MM.1S (cell line): ENCODE measurements around the gene NOL4L.

Experiments
- DNase-seq: peaks from one replicate; pipeline ENCODE4 v3.0.0-alpha.2; 2015
- H2AFZ ChIP-seq: fragments of 300-600 bp; sonication (generic); 2 replicates; pipeline ENCODE4 v1.6.0; 2016; ENCODE audit warnings: antibody characterized with exemption, low read length
- H3F3A ChIP-seq: fragments of 300-600 bp; sonication (generic); 2 replicates; pipeline ENCODE4 v1.6.1; 2016; ENCODE audit warnings: mild to moderate bottlenecking, antibody characterized with exemption, low read length, moderate library complexity, mixed read lengths; ENCODE audit not compliant: insufficient read depth
- H3K27ac ChIP-seq: fragments of 300-600 bp; sonication (generic); 2 replicates; pipeline ENCODE4 v1.5.1; 2016; ENCODE audit warnings: mild to moderate bottlenecking, low read length
- H3K27me3 ChIP-seq: fragments of 300-600 bp; sonication (generic); replicated peaks from 2 replicates; pipeline ENCODE4 v1.6.0; 2016; ENCODE audit warnings: low read length; ENCODE audit not compliant: insufficient read depth
- H3K36me3 ChIP-seq: fragments of 300-600 bp; sonication (generic); replicated peaks from 2 replicates; pipeline ENCODE4 v1.6.1; 2016; ENCODE audit warnings: mild to moderate bottlenecking, low read length, mixed read lengths; ENCODE audit not compliant: insufficient read depth
- H3K4me1 ChIP-seq: fragments of 300-600 bp; sonication (generic); 2 replicates; pipeline ENCODE4 v1.6.1; 2016; ENCODE audit warnings: low read length, mixed read lengths
- H3K4me2 ChIP-seq: fragments of 300-600 bp; sonication (generic); 2 replicates; pipeline ENCODE4 v1.6.0; 2016; ENCODE audit warnings: low read depth, low read length
- H3K4me3 ChIP-seq: fragments of 300-600 bp; sonication (generic); 2 replicates; pipeline ENCODE4 v1.5.1; 2016; ENCODE audit warnings: low read length, mixed read lengths
- H3K79me2 ChIP-seq: fragments of 300-600 bp; sonication (generic); 2 replicates; pipeline ENCODE4 v1.6.1; 2016; ENCODE audit warnings: mixed run types, low read length, mixed read lengths
- H3K9ac ChIP-seq: fragments of 300-600 bp; sonication (generic); 2 replicates; pipeline ENCODE4 v1.6.1; 2016; ENCODE audit warnings: low read length, mixed read lengths
- H3K9me2 ChIP-seq: fragments of 300-600 bp; sonication (generic); replicated peaks from 2 replicates; pipeline ENCODE4 v1.6.1; 2016; ENCODE audit warnings: mild to moderate bottlenecking, low read length, mixed read lengths; ENCODE audit not compliant: insufficient read depth
- H3K9me3 ChIP-seq: fragments of 300-600 bp; sonication (generic); replicated peaks from 2 replicates; pipeline ENCODE4 v1.6.1; 2016; ENCODE audit warnings: mild to moderate bottlenecking, low read length, mixed read lengths; ENCODE audit not compliant: insufficient read depth
- H4K20me1 ChIP-seq: fragments of 300-600 bp; sonication (generic); 2 replicates; pipeline ENCODE4 v1.6.1; 2016; ENCODE audit warnings: mild to moderate bottlenecking, low read length, moderate library complexity, mixed read lengths; ENCODE audit not compliant: insufficient read depth
- EZH2 ChIP-seq: fragments of 300-600 bp; sonication (generic); optimal IDR thresholded peaks from 2 replicates; pipeline ENCODE3; 2017; ENCODE audit warnings: low read depth, mild to moderate bottlenecking, antibody characterized with exemption, low read length, mixed read lengths
- EZH2phosphoT487 ChIP-seq: fragments of 300-600 bp; sonication (generic); IDR thresholded peaks from 2 replicates; pipeline ENCODE4 v1.6.1; 2018; ENCODE audit warnings: antibody characterized with exemption, low read length
- TF ChIP-seq, protein P1 (sequence below): fragments of 300-600 bp; sonication (generic); IDR thresholded peaks from 2 replicates; pipeline ENCODE4 v1.5.1; 2016; ENCODE audit warnings: antibody characterized with exemption, low read length, mixed read lengths

The NOL4L gene

DNA sequence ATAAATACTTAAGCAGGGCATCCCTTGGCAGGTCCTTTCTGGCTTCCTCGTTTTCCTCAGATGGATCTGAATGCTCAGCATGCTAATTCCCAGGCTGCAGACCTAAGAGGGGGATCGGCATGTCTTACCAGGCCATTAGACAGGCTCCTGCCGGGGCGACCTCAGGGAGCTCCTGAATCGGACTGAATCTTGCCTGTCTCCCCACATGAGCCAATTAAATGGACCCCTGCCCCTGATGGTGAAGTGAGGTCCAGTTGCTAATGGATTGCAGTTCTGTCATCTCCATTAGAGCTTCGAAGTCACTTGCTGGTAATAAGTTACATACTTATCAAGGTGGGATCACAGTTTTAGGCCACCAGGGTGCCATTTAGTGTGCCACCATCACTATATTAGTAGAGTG lies 51.4 kb downstream of the NOL4L start:
- H3K4me1 ChIP-seq = peaks cover 14% of the 10 kb centered on the region
- no peak overlapping the region for H3K4me3 ChIP-seq
- H2AFZ ChIP-seq = no peak overlapping the region
- no peaks in the 10 kb centered on the region for H3K27me3 ChIP-seq
- H3K9ac ChIP-seq = no peak overlapping the region
- no peaks in the 10 kb centered on the region for H3K79me2 ChIP-seq
- no peak overlapping the region for H3K27ac ChIP-seq
- H3K9me3 ChIP-seq = no peaks in the 10 kb centered on the region
- no peaks in the 10 kb centered on the region for H3K36me3 ChIP-seq
- H3K4me2 ChIP-seq = no peak overlapping the region
- H4K20me1 ChIP-seq = no peaks in the 10 kb centered on the region
- TF ChIP-seq, protein P1, sequence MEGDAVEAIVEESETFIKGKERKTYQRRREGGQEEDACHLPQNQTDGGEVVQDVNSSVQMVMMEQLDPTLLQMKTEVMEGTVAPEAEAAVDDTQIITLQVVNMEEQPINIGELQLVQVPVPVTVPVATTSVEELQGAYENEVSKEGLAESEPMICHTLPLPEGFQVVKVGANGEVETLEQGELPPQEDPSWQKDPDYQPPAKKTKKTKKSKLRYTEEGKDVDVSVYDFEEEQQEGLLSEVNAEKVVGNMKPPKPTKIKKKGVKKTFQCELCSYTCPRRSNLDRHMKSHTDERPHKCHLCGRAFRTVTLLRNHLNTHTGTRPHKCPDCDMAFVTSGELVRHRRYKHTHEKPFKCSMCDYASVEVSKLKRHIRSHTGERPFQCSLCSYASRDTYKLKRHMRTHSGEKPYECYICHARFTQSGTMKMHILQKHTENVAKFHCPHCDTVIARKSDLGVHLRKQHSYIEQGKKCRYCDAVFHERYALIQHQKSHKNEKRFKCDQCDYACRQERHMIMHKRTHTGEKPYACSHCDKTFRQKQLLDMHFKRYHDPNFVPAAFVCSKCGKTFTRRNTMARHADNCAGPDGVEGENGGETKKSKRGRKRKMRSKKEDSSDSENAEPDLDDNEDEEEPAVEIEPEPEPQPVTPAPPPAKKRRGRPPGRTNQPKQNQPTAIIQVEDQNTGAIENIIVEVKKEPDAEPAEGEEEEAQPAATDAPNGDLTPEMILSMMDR = no peak
- no peak for TF ChIP-seq EZH2phosphoT487
- TF ChIP-seq EZH2 = no peak
- peaks cover 19% of the 10 kb centered on the region for H3F3A ChIP-seq
- H3K9me2 ChIP-seq = no peaks in the 10 kb centered on the region
- DNase-seq = no peak

DNA sequence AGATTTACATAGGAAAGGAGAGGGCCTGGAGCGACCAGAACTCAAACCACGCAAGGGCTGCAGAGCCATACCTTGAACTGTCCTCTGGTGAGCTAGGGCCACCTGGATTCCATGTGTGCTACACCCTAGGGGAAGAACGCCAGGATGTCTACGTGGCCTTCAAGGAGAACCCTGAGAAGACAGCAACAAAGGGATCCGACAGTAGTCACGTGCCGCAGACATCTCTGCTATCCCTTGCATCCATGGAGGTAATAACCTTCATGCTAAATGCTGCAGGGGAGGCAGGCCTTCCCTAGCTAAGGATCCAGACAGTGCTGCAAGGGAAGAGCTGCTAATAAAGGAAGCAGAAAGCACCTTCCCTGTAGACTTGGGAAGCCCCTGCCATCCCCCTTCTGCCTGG lies 52.9 kb downstream of the NOL4L start:
- Histone ChIP-seq H3K4me1 (peaks cover 14% of the 10 kb centered on the region), H3K9ac (no peak overlapping the region)

DNA sequence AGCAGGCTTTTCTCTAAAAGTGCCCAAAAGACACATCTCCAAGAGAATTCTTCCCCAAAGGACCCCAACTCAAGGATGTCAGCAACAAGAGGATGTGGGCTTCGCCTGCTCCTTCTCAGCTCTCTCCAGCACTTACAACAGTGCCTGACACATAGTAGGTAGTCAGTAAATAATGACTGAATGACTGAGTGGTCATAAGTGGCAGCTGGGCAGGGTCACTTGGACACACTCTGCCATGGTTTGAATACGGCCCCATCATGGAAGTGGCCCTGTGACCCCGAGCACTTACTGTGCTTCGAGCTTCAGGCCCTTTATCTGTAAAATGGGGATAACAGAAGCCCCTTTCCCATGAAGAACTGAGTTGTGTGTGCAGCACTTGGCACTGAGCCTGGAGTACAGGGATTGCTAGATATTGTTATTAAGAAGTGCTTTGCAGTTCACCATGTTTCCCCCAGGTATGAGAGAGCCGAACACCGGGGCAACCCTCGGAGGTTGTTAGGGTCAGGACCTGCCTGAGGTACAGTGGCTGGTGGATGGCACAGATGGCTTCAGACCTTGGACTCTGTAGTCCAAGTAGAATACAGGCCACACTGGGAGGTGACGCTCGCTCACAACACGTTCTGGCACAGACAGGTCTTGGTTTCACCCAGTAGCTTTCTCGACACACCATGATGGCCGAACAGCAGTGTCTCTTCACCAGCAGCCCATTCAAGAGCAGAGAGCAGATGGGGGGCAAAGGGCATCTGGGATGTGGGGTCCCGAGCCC lies 56.0 kb downstream of the NOL4L start:
- no peak for DNase-seq
- H3K4me1 ChIP-seq = peaks cover 6% of the 10 kb centered on the region; the same call in 1 of the 2 replicates
- H3K36me3 ChIP-seq = no peaks in the 10 kb centered on the region
- no peak overlapping the region for H3K9ac ChIP-seq
- H3K4me2 ChIP-seq = no peak overlapping the region
- H2AFZ ChIP-seq = no peak overlapping the region
- no peaks in the 10 kb centered on the region for H3K79me2 ChIP-seq
- H3K9me2 ChIP-seq = no peaks in the 10 kb centered on the region
- H3K9me3 ChIP-seq = no peaks in the 10 kb centered on the region
- H4K20me1 ChIP-seq = no peaks in the 10 kb centered on the region
- H3K4me3 ChIP-seq = no peak overlapping the region
- no peaks in the 10 kb centered on the region for H3K27me3 ChIP-seq
- no peaks in the 10 kb centered on the region for H3F3A ChIP-seq
- no peak overlapping the region for H3K27ac ChIP-seq
- TF ChIP-seq EZH2phosphoT487 (no peak), EZH2 (no peak)
- TF ChIP-seq, protein P1 = no peak

More for the DNA sequence above, 52.9 kb downstream of the NOL4L start:
- TF ChIP-seq, protein P1 = no peak
- TF ChIP-seq EZH2phosphoT487 = no peak
- H3K27me3 ChIP-seq = no peaks in the 10 kb centered on the region
- no peaks in the 10 kb centered on the region for H3K36me3 ChIP-seq
- H3K9me2 ChIP-seq = no peaks in the 10 kb centered on the region
- H3K27ac ChIP-seq = no peak overlapping the region
- H3K79me2 ChIP-seq = no peaks in the 10 kb centered on the region
- peaks cover 18% of the 10 kb centered on the region for H3F3A ChIP-seq
- no peak for DNase-seq
- no peak overlapping the region for H3K4me2 ChIP-seq
- H2AFZ ChIP-seq = no peak overlapping the region
- H3K4me3 ChIP-seq = no peak overlapping the region
- H3K9me3 ChIP-seq = no peaks in the 10 kb centered on the region
- no peaks in the 10 kb centered on the region for H4K20me1 ChIP-seq
